NCI-H2196 (cell line): ENCODE results near the gene CD79A.
A peak's percentile ranks its signal among the peaks of the same experiment; 100 is the strongest.
"Not testable (repeated sequence)": the region's sequence is repeated elsewhere in the genome, so short reads cannot be mapped to it uniquely, and the experiment has no call there.

ENCODE experiments used
- DNase-seq: peaks from one replicate; lab custom pipeline; 2025; ENCODE audit not compliant: unreplicated experiment; lab: John Stamatoyannopoulos, UW

CD79A gene

GRCh38 chr19:41862445-41862986, 14.6 kb upstream of the CD79A start:
- DNase-seq: no peak

- DNase-seq: no peak
Measured at GRCh38 chr19:41863209-41863931, 13.7 kb upstream of the CD79A start.

- no peak for DNase-seq
Measured at GRCh38 chr19:41864374-41864773, 12.7 kb upstream of the CD79A start.

- peak; percentile 43 for DNase-seq
Measured at GRCh38 chr19:41866284-41866683, 10.8 kb upstream of the CD79A start.

- no peak for DNase-seq
Measured at GRCh38 chr19:41868120-41868988, 8.7 kb upstream of the CD79A start.

GRCh38 chr19:41868989-41869300, 8.1 kb upstream of the CD79A start:
- DNase-seq: no peak

- no peak for DNase-seq
Measured at GRCh38 chr19:41869374-41869955, 7.6 kb upstream of the CD79A start.

- DNase-seq: no peak
Measured at GRCh38 chr19:41870401-41870873, 6.6 kb upstream of the CD79A start.

GRCh38 chr19:41871573-41872383, 5.3 kb upstream of the CD79A start:
- DNase-seq: no peak

GRCh38 chr19:41872384-41872774, 4.7 kb upstream of the CD79A start:
- DNase-seq: no peak

GRCh38 chr19:41872775-41873647, 4.1 kb upstream of the CD79A start:
- DNase-seq: peak; percentile 82

- not testable (repeated sequence) for DNase-seq
Measured at GRCh38 chr19:41875973-41876372, 1.1 kb upstream of the CD79A start.

- DNase-seq: no peak
Measured at GRCh38 chr19:41877916-41878905, 1.1 kb downstream of the CD79A start.

- DNase-seq: no peak
Measured at GRCh38 chr19:41879080-41879479, 2.0 kb downstream of the CD79A start.

- DNase-seq: no peak
Measured at GRCh38 chr19:41879670-41880328, 2.7 kb downstream of the CD79A start.

- no peak for DNase-seq
Measured at GRCh38 chr19:41880329-41880708, 3.2 kb downstream of the CD79A start.

GRCh38 chr19:41882568-41883462, 5.7 kb downstream of the CD79A start, which contains the start of gene ARHGEF1:
Gene ARHGEF1 (plus strand): TSS chr19:41883184. CDS start chr19:41888083, 4,899 bp downstream.
- DNase-seq: no peak
